ENCODE results near the gene ASAP2. TPM values are rescaled to one million over a fixed set of nuclear protein-coding genes. Genes with fewer than 3 reads are reported as not detected.

The ASAP2 gene
- total RNA-seq, 1 experiment from 2014 or later, result 60.3 TPM

DNA sequence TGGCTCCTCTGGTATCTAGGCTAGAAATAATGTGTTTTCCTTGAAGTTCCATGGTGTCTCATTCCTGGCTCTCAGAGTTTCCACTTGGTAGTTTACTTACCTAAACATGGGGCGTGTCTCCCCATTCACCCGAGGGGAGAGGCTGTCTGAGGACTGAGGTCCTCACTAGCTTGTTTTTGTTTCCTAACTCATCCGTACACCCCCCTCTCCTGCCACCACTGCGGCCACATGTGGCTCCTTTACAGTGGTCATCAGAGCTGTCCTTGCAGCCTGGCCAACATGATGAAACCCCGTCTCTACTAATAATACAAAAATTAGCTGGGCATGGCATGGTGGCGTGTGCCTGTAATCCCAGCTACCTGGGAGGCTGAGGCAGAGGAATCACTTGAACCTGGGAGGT lies 106.0 kb downstream of the ASAP2 start:
- Histone ChIP-seq H3K4me3 (no peak overlapping the region), H3K4me2 (no peak overlapping the region), H3K9me3 (ENCODE audit: insufficient read depth, low read depth) (no peaks in the 10 kb centered on the region), H3K36me3 (ENCODE audit: low read depth) (peaks cover 5% of the 10 kb centered on the region; the same call in 1 of the 2 replicates), H4K20me1 (ENCODE audit: insufficient read depth) (peaks cover 4% of the 10 kb centered on the region; the same call in 1 of the 2 replicates), H3K9me2 (ENCODE audit: insufficient read depth) (no peaks in the 10 kb centered on the region), H3K79me2 (ENCODE audit: low read depth) (peaks cover 90% of the 10 kb centered on the region), H2AFZ (no peak overlapping the region), H3K27me3 (ENCODE audit: insufficient read depth, low read depth) (no peaks in the 10 kb centered on the region), H3K4me1 (replicated peaks; ENCODE audit: insufficient read depth) (peaks cover 41% of the 10 kb centered on the region), H3F3A (ENCODE audit: insufficient read depth, low read depth) (peaks cover 67% of the 10 kb centered on the region), H3K27ac (no peak overlapping the region)
- intact Hi-C loops (cut with micrococcal nuclease; ENCODE audit: unreplicated experiment), result no loop called here
- ChIA-PET POLR2A (ENCODE audit: unreplicated experiment) (no interaction called here), CTCF (no interaction called here)
- DNase-seq, result no peak
- TF ChIP-seq EZH2 (IDR thresholded peaks at IDR 0.05; ENCODE audit: low read depth), result no peak
- TF ChIP-seq, protein P1, sequence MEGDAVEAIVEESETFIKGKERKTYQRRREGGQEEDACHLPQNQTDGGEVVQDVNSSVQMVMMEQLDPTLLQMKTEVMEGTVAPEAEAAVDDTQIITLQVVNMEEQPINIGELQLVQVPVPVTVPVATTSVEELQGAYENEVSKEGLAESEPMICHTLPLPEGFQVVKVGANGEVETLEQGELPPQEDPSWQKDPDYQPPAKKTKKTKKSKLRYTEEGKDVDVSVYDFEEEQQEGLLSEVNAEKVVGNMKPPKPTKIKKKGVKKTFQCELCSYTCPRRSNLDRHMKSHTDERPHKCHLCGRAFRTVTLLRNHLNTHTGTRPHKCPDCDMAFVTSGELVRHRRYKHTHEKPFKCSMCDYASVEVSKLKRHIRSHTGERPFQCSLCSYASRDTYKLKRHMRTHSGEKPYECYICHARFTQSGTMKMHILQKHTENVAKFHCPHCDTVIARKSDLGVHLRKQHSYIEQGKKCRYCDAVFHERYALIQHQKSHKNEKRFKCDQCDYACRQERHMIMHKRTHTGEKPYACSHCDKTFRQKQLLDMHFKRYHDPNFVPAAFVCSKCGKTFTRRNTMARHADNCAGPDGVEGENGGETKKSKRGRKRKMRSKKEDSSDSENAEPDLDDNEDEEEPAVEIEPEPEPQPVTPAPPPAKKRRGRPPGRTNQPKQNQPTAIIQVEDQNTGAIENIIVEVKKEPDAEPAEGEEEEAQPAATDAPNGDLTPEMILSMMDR (conservative IDR thresholded peaks at IDR 0.05), result no peak
- no TSS peak for BruUV-seq (replicated peaks)

- H3K36me3 ChIP-seq (ENCODE audit: low read depth), result peaks cover 10% of the 10 kb centered on the region
- no peaks in the 10 kb centered on the region for H3K27me3 ChIP-seq (ENCODE audit: insufficient read depth, low read depth)
- CTCF ChIA-PET, result no interaction called here
- peaks cover 90% of the 10 kb centered on the region for H3K79me2 ChIP-seq (ENCODE audit: low read depth)
- H4K20me1 ChIP-seq (ENCODE audit: insufficient read depth), result peaks cover 10% of the 10 kb centered on the region; the same call in 1 of the 2 replicates
- POLR2A ChIA-PET (ENCODE audit: unreplicated experiment), result no interaction called here
- no peak for TF ChIP-seq EZH2 (IDR thresholded peaks at IDR 0.05; ENCODE audit: low read depth)
- TF ChIP-seq, protein P1 (conservative IDR thresholded peaks at IDR 0.05), result no peak
- H3K27ac ChIP-seq, result no peak overlapping the region
- no peak overlapping the region for H3K4me2 ChIP-seq
- H3K4me1 ChIP-seq (replicated peaks; ENCODE audit: insufficient read depth), result peaks cover 40% of the 10 kb centered on the region
- DNase-seq, result no peak
- H3F3A ChIP-seq (ENCODE audit: insufficient read depth, low read depth), result peaks cover 64% of the 10 kb centered on the region
- no peak overlapping the region for H3K4me3 ChIP-seq
- no TSS peak for BruUV-seq (replicated peaks)
- no peaks in the 10 kb centered on the region for H3K9me3 ChIP-seq (ENCODE audit: insufficient read depth, low read depth)
- intact Hi-C loops (cut with micrococcal nuclease; ENCODE audit: unreplicated experiment), result no loop called here
- no peaks in the 10 kb centered on the region for H3K9me2 ChIP-seq (ENCODE audit: insufficient read depth)
- no peak overlapping the region for H2AFZ ChIP-seq
Observed at GRCh38 chr2:9313443-9313842, 106.8 kb downstream of the ASAP2 start.

- Histone ChIP-seq H3K4me3 (no peak overlapping the region), H3K4me2 (no peak overlapping the region), H3K4me1 (replicated peaks; ENCODE audit: insufficient read depth) (peaks cover 28% of the 10 kb centered on the region), H3K9me3 (ENCODE audit: insufficient read depth, low read depth) (no peaks in the 10 kb centered on the region), H3K27ac (no peak overlapping the region), H3K36me3 (ENCODE audit: low read depth) (peaks cover 19% of the 10 kb centered on the region), H2AFZ (no peak overlapping the region), H3K9me2 (ENCODE audit: insufficient read depth) (no peaks in the 10 kb centered on the region), H3F3A (ENCODE audit: insufficient read depth, low read depth) (peaks cover 49% of the 10 kb centered on the region), H3K27me3 (ENCODE audit: insufficient read depth, low read depth) (no peaks in the 10 kb centered on the region), H4K20me1 (ENCODE audit: insufficient read depth) (peaks cover 10% of the 10 kb centered on the region), H3K79me2 (ENCODE audit: low read depth) (peaks cover 75% of the 10 kb centered on the region)
- BruUV-seq (replicated peaks), result no TSS peak
- intact Hi-C loops (cut with micrococcal nuclease; ENCODE audit: unreplicated experiment), result loop anchor here (1.0 to 5.0 kb wide), 5 partner anchors 18 to 108 kb away; no protein-coding TSS in a partner anchor
- no peak for TF ChIP-seq EZH2 (IDR thresholded peaks at IDR 0.05; ENCODE audit: low read depth)
- TF ChIP-seq, protein P1 (conservative IDR thresholded peaks at IDR 0.05), result no peak
- ChIA-PET POLR2A (ENCODE audit: unreplicated experiment) (interaction anchor here (0.6 to 0.9 kb wide), 2 partner anchors 80 to 531 kb away, joined by 4 to 5 read pairs; no protein-coding TSS in a partner anchor), CTCF (interaction anchor here (0.6 to 0.9 kb wide), 2 partner anchors 71 to 72 kb away, joined by 3 to 5 read pairs; no protein-coding TSS in a partner anchor)
- peak; percentile 59 to 89 for DNase-seq
Observed at GRCh38 chr2:9315280-9315847, 108.8 kb downstream of the ASAP2 start.

Measured in PC-9 (cell line).